ENCODE measurements around the gene APOO.

DNA sequence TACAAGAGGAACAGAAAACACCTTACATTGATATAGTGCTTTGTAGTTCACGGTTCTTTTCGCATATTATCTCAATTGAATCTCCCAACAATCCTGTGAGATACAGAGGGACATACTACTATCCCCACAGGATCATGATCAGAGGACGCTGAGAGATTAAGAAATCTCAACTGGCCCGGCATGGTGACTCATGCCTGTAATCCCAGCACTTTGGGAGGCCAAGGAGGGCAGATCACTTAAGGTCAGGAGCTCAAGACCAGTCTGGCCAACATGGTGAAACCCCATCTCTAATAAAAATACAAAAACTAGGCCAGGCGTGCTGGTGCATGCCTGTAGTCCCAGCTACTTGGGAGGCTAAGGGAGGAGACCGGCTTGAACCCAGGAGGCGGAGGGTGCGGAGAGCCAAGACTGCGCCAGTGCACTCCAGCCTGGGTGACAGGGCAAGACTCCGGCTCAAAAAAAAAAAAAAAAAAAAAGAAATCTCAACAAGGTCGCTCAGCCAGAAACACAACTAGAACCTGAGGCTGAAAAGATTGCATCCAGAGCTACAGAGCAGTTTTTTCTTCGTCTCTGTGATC lies 7.4 kb downstream of the APOO start:
- TF ChIP-seq EZH2 (IDR thresholded peaks at IDR 0.05; ENCODE audit: low read depth, unreplicated experiment) = no peak
- TF ChIP-seq, protein P1, sequence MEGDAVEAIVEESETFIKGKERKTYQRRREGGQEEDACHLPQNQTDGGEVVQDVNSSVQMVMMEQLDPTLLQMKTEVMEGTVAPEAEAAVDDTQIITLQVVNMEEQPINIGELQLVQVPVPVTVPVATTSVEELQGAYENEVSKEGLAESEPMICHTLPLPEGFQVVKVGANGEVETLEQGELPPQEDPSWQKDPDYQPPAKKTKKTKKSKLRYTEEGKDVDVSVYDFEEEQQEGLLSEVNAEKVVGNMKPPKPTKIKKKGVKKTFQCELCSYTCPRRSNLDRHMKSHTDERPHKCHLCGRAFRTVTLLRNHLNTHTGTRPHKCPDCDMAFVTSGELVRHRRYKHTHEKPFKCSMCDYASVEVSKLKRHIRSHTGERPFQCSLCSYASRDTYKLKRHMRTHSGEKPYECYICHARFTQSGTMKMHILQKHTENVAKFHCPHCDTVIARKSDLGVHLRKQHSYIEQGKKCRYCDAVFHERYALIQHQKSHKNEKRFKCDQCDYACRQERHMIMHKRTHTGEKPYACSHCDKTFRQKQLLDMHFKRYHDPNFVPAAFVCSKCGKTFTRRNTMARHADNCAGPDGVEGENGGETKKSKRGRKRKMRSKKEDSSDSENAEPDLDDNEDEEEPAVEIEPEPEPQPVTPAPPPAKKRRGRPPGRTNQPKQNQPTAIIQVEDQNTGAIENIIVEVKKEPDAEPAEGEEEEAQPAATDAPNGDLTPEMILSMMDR (conservative IDR thresholded peaks at IDR 0.05; ENCODE audit: low read depth in 2 of 2) = no peak
- TF ChIP-seq POLR2AphosphoS5 (IDR thresholded peaks at IDR 0.05; ENCODE audit: low read depth) = no peak
- TF ChIP-seq EZH2phosphoT487 (IDR thresholded peaks at IDR 0.05; ENCODE audit: unreplicated experiment) = no peak
- TF ChIP-seq ZNF331 (CRISPR knock-in tag; IDR thresholded peaks at IDR 0.05; ENCODE audit: low read depth) = no peak
- TF ChIP-seq CREB1 (CRISPR knock-in tag; IDR thresholded peaks at IDR 0.05; ENCODE audit: low read depth) = no peak
- no peak for TF ChIP-seq JUNB (IDR thresholded peaks at IDR 0.05; ENCODE audit: unreplicated experiment)
